Choroid plexus epithelial cell (primary cell): ENCODE results near the gene ZNF331.

Experiments
- DNase-seq: peaks from one replicate; pipeline ENCODE4 v3.0.0-alpha.2; 2010; ENCODE audit warnings: low read depth
- H3K4me3 ChIP-seq: 2 replicates; pipeline ENCODE4 v1.5.1; 2011; ENCODE audit warnings: low read depth, mild to moderate bottlenecking, control low read depth, low read length, moderate library complexity
- TF ChIP-seq, protein P1 (sequence below): conservative IDR thresholded peaks from 2 replicates; pipeline ENCODE4 v1.5.1; 2011; ENCODE audit warnings: low read depth, mild to moderate bottlenecking, control low read depth, inconsistent platforms, low read length, moderate library complexity

The ZNF331 gene

GRCh38 chr19:53595510-53595867 is 57.5 kb downstream of the ZNF331 start:
- no peak overlapping the region for H3K4me3 ChIP-seq
- TF ChIP-seq, protein P1, sequence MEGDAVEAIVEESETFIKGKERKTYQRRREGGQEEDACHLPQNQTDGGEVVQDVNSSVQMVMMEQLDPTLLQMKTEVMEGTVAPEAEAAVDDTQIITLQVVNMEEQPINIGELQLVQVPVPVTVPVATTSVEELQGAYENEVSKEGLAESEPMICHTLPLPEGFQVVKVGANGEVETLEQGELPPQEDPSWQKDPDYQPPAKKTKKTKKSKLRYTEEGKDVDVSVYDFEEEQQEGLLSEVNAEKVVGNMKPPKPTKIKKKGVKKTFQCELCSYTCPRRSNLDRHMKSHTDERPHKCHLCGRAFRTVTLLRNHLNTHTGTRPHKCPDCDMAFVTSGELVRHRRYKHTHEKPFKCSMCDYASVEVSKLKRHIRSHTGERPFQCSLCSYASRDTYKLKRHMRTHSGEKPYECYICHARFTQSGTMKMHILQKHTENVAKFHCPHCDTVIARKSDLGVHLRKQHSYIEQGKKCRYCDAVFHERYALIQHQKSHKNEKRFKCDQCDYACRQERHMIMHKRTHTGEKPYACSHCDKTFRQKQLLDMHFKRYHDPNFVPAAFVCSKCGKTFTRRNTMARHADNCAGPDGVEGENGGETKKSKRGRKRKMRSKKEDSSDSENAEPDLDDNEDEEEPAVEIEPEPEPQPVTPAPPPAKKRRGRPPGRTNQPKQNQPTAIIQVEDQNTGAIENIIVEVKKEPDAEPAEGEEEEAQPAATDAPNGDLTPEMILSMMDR = no peak
- DNase-seq = no peak

DNA sequence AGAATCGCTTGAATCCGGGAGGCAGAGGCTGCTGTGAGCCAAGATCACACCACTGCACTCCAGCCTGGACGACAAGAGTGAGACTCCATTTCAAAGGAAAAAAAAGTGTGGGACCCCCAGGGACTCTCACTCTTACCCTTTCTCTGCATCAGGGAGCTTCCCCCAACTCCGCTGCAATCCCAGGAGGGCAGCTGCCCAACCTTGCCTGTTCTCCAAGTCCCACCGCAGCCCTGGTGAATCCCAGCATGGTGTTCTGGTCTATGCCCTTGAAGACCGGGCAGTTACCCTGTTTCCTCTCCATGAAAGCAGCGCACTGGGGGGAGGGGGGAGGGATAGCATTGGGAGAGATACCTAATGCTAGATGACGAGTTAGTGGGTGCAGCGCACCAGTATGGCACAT is 58.1 kb downstream of the ZNF331 start:
- DNase-seq = no peak
- no peak overlapping the region for H3K4me3 ChIP-seq
- TF ChIP-seq, protein P1 = no peak

DNA sequence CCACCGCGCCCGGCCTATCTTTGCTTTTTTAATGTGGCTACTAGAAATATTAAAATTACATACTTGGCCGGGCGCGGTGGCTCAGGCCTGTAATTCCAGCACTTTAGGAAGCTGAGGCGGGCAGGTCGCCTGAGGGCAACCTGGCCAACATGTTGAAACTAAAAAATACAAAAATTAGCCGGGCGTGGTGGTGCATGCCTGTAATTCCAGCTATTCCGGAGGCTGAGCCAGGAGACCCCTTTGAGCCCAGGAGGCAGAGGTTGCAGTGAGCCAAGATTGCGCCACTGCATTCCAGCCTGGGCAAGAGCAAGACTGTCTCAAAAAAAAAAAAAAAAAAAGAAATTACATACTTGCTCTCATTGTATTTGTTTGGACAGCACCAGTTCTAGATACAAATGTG is 59.1 kb downstream of the ZNF331 start:
- no peak for DNase-seq
- TF ChIP-seq, protein P1 = no peak
- H3K4me3 ChIP-seq = no peak overlapping the region

DNA sequence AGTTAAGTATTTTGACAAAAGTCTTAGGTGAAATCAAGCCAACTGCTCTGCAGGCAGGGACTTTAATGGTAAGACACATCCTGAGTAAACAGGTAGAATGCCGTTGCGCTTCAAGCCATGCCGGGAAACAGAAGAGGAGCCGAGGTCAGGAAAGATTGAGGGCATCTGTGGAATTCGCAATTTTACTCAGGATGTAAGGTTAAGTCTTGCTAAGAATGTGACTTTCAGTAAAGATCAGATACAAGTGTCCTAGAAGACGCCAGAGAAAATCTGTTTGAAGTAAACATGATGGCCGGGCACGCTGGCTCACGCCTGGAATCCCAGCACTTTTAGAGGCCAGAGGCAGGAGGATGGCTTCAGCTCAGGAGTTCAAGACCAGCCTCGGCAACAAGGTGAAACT is 60.4 kb downstream of the ZNF331 start:
- TF ChIP-seq, protein P1 = no peak
- DNase-seq = no peak
- H3K4me3 ChIP-seq = no peak overlapping the region

DNA sequence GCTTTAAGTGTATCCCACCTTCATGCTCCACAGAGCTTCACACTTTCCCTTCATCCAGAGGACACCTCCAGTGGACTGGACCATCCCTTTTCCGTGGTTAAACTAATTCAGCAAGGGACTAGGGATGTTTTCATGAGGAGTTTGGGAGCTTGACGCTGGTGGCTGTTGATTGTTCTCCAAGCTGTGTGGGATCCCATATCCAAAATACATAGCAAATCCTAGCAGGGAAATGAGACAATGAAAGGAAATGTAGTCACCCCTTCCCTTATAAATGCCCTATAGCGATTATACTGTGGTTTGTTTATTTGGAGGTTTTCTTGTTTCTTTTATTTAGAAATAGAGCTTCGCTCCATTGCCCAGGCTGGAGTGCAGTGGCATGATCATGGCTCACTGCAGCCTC is 62.3 kb downstream of the ZNF331 start:
- TF ChIP-seq, protein P1 = no peak
- DNase-seq = no peak
- H3K4me3 ChIP-seq = no peak overlapping the region

- no peak for DNase-seq
- no peak overlapping the region for H3K4me3 ChIP-seq
- TF ChIP-seq, protein P1 = no peak
Observed at GRCh38 chr19:53606031-53606430, 68.1 kb downstream of the ZNF331 start.

DNA sequence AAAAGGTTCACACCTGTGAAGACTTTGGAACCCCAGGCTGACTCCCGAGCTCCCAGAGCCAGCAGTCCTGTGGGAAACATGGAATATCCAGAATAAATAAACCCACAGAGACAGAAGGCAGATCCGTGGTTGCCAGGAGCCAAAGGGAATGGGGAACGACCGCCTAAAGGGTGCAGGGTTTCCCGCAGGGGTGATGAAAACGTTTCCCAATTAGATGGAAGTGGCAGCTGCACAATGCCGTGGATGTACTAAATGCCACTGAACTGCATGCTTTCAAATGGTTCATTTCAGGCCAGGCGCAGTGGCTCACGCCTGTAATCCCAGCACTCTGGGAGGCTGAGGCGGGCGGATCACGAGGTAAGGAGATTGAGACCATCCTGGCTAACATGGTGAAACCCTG is 70.4 kb downstream of the ZNF331 start:
- TF ChIP-seq, protein P1 = no peak
- H3K4me3 ChIP-seq = no peak overlapping the region
- no peak for DNase-seq
